ENCODE measurements around the gene TCTN1. TPM values are rescaled to one million over a fixed set of nuclear protein-coding genes. Genes with fewer than 3 reads are reported as not detected.
"Not testable (repeated sequence)": the region's sequence is repeated elsewhere in the genome, so short reads cannot be mapped to it uniquely, and the experiment has no call there.

TCTN1 gene
- total RNA-seq, 1 experiment from 2014 or later, result 11.1 TPM

GRCh38 chr12:110592078-110592477 lies 21.9 kb upstream of the TCTN1 start:
- Histone ChIP-seq H3K18ac (ENCODE audit: insufficient read length, low read depth, low read length) (no peak overlapping the region), H3K23me2 (ENCODE audit: insufficient read length, low read depth, low read length, poor library complexity, severe bottlenecking) (no peaks in the 10 kb centered on the region), H4K91ac (ENCODE audit: insufficient read length, low read depth, low read length) (no peak overlapping the region), H3K23ac (ENCODE audit: insufficient read length, low read depth, low read length) (no peak overlapping the region), H2BK15ac (ENCODE audit: low read depth, low read length) (no peak overlapping the region), H3K56ac (ENCODE audit: insufficient read length, low read depth, low read length) (no peak overlapping the region), H4K20me1 (ENCODE audit: control insufficient read depth, insufficient read depth, insufficient read length) (no peaks in the 10 kb centered on the region), H3K27me3 (ENCODE audit: insufficient read depth, low read length) (no peaks in the 10 kb centered on the region), H2BK120ac (ENCODE audit: low read depth, low read length, poor library complexity, severe bottlenecking) (no peak overlapping the region), H3K4ac (ENCODE audit: low read depth, low read length) (no peak overlapping the region), H3K79me1 (ENCODE audit: insufficient read depth, low read depth, low read length, poor library complexity, severe bottlenecking) (no peaks in the 10 kb centered on the region), H3T11ph (ENCODE audit: low read length) (no peak overlapping the region), H4K5ac (ENCODE audit: insufficient read length, low read depth, low read length) (no peak overlapping the region), H3K14ac (ENCODE audit: insufficient read depth, low read length) (no peak overlapping the region), H2BK5ac (ENCODE audit: insufficient read length, low read length) (no peak overlapping the region), H2BK12ac (ENCODE audit: insufficient read length, low read depth, low read length) (no peak overlapping the region), H3K4me1 (ENCODE audit: insufficient read depth, low read length) (no peaks in the 10 kb centered on the region), H3K4me2 (ENCODE audit: insufficient read depth, insufficient read length, low read length) (no peak overlapping the region), H2BK20ac (ENCODE audit: low read depth, low read length, poor library complexity, severe bottlenecking) (no peak overlapping the region), H3K9ac (ENCODE audit: extremely low read depth, insufficient read length, low read length) (no peak overlapping the region), H3K9me3 (ENCODE audit: control insufficient read depth, low read depth, low read length) (no peaks in the 10 kb centered on the region), H3K27ac (ENCODE audit: insufficient read length, low read depth, low read length) (no peak overlapping the region), H2AK5ac (ENCODE audit: insufficient read length, low read length) (no peak overlapping the region), H2AFZ (ENCODE audit: low read length) (no peak overlapping the region), H4K8ac (replicated peaks; ENCODE audit: insufficient read length, low read depth, low read length) (no peak overlapping the region), H3K79me2 (ENCODE audit: insufficient read depth, low read length) (no peaks in the 10 kb centered on the region)
- DNase-seq, result no peak
- no peak overlapping the region; a peak in 1 of 7 replicates for H3K27ac Mint-ChIP-seq
- H3K4me1 Mint-ChIP-seq, result peaks cover 10 to 14% of the 10 kb centered on the region in 2 experiments
- H3K4me3 Mint-ChIP-seq, result no peak overlapping the region
- no CpG with 5 or more reads among the region's 5 CpGs for WGBS (ENCODE audit: extremely low coverage, insufficient read length, low lambda C conversion rate)
- no peak for TF ChIP-seq CTCF (conservative IDR thresholded peaks at IDR 0.05)
- H3K9me3 Mint-ChIP-seq, result no peaks in the 10 kb centered on the region
- H3K27me3 Mint-ChIP-seq (ENCODE audit: low read depth), result no peaks in the 10 kb centered on the region; the same call in 1 of the 2 replicates
- no peaks in the 10 kb centered on the region for H3K36me3 Mint-ChIP-seq (ENCODE audit: insufficient read depth in 1 of 3, low read depth in 3 of 3)

GRCh38 chr12:110592919-110593318 lies 21.0 kb upstream of the TCTN1 start:
- H3K4me2 ChIP-seq (ENCODE audit: insufficient read depth, insufficient read length, low read length); H2BK20ac ChIP-seq (ENCODE audit: low read depth, low read length, poor library complexity, severe bottlenecking); H2BK120ac ChIP-seq (ENCODE audit: low read depth, low read length, poor library complexity, severe bottlenecking); H2AFZ ChIP-seq (ENCODE audit: low read length); H3K79me1 ChIP-seq (ENCODE audit: insufficient read depth, low read depth, low read length, poor library complexity, severe bottlenecking); H3K79me2 ChIP-seq (ENCODE audit: insufficient read depth, low read length); H3K4me3 Mint-ChIP-seq; H3K23ac ChIP-seq (ENCODE audit: insufficient read length, low read depth, low read length); H3K9ac ChIP-seq (ENCODE audit: extremely low read depth, insufficient read length, low read length); H2AK5ac ChIP-seq (ENCODE audit: insufficient read length, low read length); H3K4me1 ChIP-seq (ENCODE audit: insufficient read depth, low read length); H3K23me2 ChIP-seq (ENCODE audit: insufficient read length, low read depth, low read length, poor library complexity, severe bottlenecking); H3K56ac ChIP-seq (ENCODE audit: insufficient read length, low read depth, low read length); H4K20me1 ChIP-seq (ENCODE audit: control insufficient read depth, insufficient read depth, insufficient read length); H2BK12ac ChIP-seq (ENCODE audit: insufficient read length, low read depth, low read length); H3T11ph ChIP-seq (ENCODE audit: low read length); H3K36me3 Mint-ChIP-seq (ENCODE audit: insufficient read depth in 1 of 3, low read depth in 3 of 3); H4K8ac ChIP-seq (replicated peaks; ENCODE audit: insufficient read length, low read depth, low read length); H3K4ac ChIP-seq (ENCODE audit: low read depth, low read length); H2BK15ac ChIP-seq (ENCODE audit: low read depth, low read length); H3K9me3 ChIP-seq (ENCODE audit: control insufficient read depth, low read depth, low read length); H3K27me3 Mint-ChIP-seq (ENCODE audit: low read depth); H3K27ac ChIP-seq (ENCODE audit: insufficient read length, low read depth, low read length); H3K27me3 ChIP-seq (ENCODE audit: insufficient read depth, low read length); H3K9me3 Mint-ChIP-seq; H4K91ac ChIP-seq (ENCODE audit: insufficient read length, low read depth, low read length); H2BK5ac ChIP-seq (ENCODE audit: insufficient read length, low read length); H3K18ac ChIP-seq (ENCODE audit: insufficient read length, low read depth, low read length); DNase-seq; H3K14ac ChIP-seq (ENCODE audit: insufficient read depth, low read length); H4K5ac ChIP-seq (ENCODE audit: insufficient read length, low read depth, low read length): not testable (repeated sequence)
- peak overlapping the region in 1 of 3 experiments; percentile 48; a peak in 1 of 7 replicates for H3K27ac Mint-ChIP-seq
- WGBS (ENCODE audit: extremely low coverage, insufficient read length, low lambda C conversion rate), result no CpG with 5 or more reads among the region's 4 CpGs
- H3K4me1 Mint-ChIP-seq, result peaks cover 10 to 14% of the 10 kb centered on the region in 2 experiments

Measured in H9 (cell line).